ENCODE measurements around the gene LSM14A.
A peak's percentile ranks its signal among the peaks of the same experiment; 100 is the strongest.
"Not testable (repeated sequence)": the region's sequence is repeated elsewhere in the genome, so short reads cannot be mapped to it uniquely, and the experiment has no call there.

The LSM14A gene

DNA sequence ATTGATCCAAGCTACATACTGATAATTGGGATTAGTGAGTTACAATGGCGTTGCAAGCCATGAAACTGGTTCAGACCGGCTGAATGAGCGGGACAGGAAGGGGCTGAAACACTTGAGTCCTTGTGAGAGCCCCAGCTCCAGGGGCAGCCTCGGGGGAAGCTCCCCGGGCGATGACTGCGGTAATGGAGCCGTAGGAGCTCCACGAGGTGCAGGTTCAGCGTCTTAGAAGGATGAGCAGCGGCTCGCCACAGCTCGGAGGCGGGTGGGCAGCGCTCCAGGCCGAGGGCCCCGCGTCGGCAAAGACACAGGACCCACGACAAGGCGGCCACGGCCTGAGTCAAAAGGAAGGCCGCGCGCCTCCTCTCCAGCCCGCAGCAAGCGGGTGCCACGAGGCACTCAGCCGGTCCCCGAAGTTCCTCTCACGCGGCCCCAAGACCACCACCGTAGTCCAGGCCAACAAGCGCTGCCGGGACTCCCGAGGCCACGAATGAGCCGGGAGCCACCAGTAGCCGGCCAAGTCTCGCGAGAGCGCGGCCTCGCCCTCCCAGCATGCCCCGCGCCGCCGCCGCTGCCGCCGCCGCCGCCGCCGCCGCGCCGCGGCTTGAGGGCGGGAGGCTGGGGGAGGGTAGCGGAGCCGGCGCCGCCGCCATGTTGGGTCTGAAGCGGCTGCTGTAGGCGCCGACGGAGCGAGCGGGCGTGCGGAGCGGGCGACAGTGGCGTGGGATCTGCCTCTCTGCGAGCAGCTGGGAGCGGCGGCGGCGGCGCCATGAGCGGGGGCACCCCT lies at the start of gene LSM14A:
Gene LSM14A (plus strand): TSS at position 628 of the 784 bp plus-strand sequence. CDS start 139 bp downstream, at position 767.
- DNase-seq (ENCODE audit: low spot score), result peak; percentile 87

- DNase-seq (ENCODE audit: low spot score), result no peak
Measured at GRCh38 chr19:34124828-34125227, 47.5 kb upstream of the LSM14A start.

- no peak for DNase-seq (ENCODE audit: low spot score)
Measured at GRCh38 chr19:34126966-34127365, 45.3 kb upstream of the LSM14A start.

DNA sequence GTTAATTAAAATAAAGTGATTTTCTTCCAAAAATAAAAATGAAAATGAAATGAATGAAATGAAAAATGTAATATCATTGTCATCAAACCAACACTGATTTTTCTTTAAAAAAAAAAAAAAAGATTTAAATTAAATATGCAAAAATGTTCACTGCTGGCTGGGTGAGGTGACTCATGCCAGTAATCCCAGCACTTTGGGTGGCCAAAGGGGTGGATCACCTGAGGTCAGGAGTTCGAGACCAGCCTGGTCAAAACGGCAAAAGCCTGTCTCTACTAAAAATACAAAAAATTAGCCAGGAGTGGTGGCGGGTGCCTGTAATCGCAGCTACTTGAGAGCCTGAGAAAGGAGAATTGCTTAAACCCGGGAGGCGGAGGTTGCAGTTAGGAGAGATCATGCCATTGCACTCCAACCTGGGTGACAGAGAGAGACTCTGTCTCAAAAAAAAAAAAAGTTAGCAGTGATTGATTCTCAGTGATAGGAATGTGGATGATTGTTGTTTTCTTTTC lies 44.6 kb upstream of the LSM14A start:
- DNase-seq (ENCODE audit: low spot score), result no peak

- DNase-seq (ENCODE audit: low spot score), result no peak
Measured at GRCh38 chr19:34128558-34129250, 43.6 kb upstream of the LSM14A start.

DNA sequence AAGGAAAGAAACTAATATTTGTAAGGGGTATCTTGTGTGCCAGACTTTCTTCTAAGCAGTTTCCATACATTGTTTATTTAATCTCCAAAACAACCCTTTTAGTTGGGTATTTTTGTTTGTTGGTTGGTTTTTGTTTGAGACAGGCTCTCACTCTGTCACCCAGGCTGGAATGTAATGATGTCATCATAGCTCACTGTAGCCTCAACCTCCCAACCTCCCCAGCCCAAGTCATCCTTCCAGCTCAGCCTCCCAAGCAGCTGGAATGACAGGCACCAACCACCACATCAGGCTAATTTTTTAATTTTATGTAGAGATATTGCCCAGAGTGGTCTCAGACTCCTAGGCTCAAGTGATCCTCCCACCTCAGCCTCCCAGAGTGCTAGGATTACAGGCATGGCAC lies 41.2 kb upstream of the LSM14A start:
- peak; percentile 34 for DNase-seq (ENCODE audit: low spot score)

DNA sequence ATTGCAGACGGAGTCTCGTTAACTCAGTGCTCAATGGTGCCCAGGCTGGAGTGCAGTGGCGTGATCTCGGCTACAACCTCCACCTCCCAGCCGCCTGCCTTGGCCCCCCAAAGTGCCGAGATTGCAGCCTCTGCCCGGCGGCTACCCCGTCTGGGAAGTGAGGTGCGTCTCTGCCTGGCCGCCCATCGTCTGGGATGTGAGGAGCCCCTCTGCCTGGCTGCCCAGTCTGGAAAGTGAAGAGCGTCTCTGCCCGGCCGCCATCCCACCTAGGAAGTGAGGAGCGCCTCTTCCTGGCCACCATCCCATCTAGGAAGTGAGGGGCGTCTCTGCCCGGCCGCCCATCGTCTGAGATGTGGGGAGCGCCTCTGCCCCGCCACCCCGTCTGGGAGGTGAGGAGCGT lies 40.2 kb upstream of the LSM14A start:
- DNase-seq (ENCODE audit: low spot score), result not testable (repeated sequence)

- DNase-seq (ENCODE audit: low spot score), result not testable (repeated sequence)
Measured at GRCh38 chr19:34132706-34133105, 39.6 kb upstream of the LSM14A start.

DNA sequence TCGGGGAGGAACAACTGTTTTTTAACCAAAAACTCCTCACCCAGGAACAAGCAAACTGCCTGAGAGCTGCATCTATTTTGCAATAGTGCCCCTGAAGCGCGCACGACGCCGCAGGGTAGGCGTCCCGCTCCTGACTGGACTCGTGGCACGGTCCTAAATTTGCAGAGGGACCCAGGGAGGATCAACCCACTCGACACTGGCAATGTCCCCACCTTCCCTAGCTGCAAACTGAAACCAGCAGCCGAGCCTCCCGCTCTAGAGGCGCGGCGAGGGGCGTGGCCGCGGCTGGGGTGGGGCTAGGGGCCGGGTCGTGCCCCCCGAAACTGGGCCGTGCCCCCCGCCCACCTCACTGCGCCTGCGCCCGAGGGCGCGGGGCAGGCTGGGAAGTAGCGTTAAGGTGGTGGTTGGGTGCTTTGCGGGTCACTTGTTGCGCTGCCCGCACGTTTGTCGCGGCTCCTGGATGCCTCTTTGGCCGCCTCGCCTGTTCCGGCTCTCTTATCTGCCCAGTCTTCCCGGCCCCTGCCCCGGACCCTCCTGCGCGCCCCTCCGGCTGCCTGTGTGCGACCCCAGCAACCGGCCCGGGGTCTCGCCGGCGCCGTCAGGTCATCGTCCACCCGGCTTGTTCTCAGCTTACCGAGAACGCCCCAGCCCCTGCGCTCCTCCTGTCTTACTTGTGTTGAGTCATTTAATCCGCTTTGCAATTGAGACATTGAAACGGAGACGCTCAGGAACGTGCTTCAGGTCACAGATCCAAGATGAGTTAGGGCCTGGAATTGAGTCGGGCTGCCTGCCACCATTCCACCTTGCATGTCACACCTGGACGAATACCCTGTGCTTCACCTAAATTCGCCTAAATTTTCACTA lies 37.9 kb upstream of the LSM14A start:
- peak; percentile 85 for DNase-seq (ENCODE audit: low spot score)

GRCh38 chr19:34135054-34135800 lies 37.1 kb upstream of the LSM14A start:
- no peak for DNase-seq (ENCODE audit: low spot score)

DNA sequence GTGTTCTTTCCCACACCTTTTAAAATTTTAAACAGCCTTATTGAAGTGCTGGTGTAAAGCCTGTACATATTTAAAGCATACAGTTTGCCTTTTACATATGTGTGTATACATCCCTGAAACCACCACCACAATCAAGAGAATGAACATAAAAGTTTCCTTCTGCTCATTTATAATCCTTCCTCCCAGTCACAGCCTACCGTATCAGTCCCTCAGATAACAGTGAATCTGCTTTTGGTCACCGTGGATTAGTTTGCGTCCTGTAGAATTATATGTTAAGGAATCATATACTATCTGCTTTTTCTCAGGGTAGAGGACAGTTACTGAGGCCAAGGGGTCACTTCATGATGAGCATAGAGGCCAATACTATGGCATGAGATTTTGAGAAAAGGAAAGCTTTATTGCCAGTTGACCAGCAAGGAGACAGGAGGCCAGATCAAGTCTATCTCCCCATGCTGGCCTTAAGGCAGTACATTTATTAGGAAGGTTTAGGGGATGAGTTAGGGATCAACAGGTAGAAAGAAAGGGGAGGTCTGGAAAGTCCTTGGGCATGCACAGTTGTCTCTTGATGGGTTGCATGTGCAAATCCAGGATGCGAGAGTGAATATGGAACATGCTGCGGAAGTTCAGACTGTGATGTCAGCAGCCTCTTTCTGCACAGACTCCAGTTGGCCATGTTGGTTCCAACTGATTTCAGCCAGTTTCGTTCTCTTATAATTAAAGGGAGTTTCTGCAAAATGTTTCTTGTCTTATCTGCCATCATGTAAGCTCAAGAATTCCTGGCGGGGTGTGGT lies 36.3 kb upstream of the LSM14A start:
- no peak for DNase-seq (ENCODE audit: low spot score)

GRCh38 chr19:34141025-34141424 lies 31.3 kb upstream of the LSM14A start:
- DNase-seq (ENCODE audit: low spot score), result no peak

GRCh38 chr19:34142440-34142839 lies 29.9 kb upstream of the LSM14A start:
- no peak for DNase-seq (ENCODE audit: low spot score)

DNA sequence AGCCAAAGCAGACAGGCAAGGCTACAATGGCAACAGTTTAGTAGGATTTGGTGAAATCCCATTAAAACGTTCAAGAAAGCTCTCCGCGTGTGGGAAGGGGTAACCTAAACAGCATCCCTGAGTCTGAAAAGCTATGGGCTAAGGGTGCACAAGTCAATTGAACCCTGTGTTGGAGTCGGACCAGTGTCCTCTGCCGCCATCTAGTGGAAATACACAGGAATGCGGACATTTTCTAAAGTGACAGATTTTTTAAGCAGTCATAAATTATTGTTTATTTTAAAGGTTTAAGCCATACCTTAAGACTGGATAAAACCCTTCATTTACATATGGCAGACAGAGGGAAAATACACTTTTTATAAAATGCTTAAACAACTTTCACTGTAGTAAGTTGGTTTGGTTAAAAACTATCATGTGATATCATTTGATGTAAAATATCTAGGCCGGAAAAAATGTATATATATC lies 26.5 kb upstream of the LSM14A start:
- peak; percentile 60 for DNase-seq (ENCODE audit: low spot score)

- no peak for DNase-seq (ENCODE audit: low spot score)
Measured at GRCh38 chr19:34148658-34149185, 23.6 kb upstream of the LSM14A start.

GRCh38 chr19:34149873-34150272 lies 22.4 kb upstream of the LSM14A start:
- no peak for DNase-seq (ENCODE audit: low spot score)

DNA sequence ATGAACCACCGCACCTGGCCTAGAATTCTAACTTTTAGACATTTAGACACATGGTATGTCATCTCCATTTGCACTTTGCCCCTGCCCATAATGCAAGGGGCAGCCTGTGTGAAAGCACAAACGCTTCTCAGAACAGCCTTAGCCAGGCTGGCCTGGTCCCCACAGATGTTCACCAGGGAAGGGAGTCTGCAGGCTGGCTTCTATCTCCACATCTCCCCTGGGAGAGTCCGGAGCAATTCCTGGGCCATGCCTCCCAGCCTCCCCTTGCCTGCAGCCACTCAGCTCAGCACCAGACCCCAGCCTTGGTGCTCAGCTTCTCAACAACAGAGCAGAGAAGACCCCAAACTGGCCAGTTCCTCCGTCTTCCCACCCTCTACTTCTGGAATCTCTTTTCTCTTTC lies 21.7 kb upstream of the LSM14A start:
- no peak for DNase-seq (ENCODE audit: low spot score)

GRCh38 chr19:34151439-34151838 lies 20.9 kb upstream of the LSM14A start:
- no peak for DNase-seq (ENCODE audit: low spot score)

DNA sequence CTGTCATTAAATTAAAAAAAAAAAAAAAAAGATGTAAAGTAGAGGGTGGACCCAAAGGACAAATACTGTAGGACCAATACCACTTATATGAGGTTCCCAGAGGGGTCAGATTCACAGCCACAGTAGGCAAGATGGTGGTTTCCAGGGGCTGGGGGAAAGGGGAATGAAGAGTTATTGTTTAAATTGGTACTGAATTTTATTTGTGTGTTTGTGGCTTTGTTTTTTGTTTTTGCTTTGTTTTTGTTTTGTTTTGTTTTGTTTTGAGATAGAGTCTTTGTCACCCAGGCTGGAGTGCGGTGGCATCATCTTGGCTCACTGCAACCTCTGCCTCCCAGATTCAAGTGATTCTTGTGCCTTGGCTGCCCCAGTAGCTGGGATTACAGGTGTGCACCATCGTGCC lies 17.9 kb upstream of the LSM14A start:
- no peak for DNase-seq (ENCODE audit: low spot score)

DNA sequence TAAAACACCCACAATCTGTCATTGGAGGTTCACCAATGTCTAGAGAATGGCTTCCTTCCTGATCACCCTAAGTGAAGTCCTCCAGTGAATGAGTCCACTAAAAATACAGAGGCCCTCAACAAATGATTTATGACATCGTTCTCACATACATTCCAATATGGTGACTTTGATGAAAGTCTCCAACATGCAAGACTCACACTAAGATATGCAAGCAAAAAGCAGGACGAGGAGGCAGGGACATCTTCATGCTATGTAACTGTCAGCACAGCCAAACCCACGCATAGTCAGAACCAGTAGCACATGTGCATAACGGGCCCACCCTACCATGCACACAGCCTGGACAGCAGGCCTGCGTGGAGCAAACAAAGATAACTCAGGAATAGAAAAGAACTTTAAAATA lies 16.6 kb upstream of the LSM14A start:
- DNase-seq (ENCODE audit: low spot score), result peak; percentile 51
